Measurements from ENCODE around the gene FGF14.

The FGF14 gene

GRCh38 chr13:102236341-102236740 lies 165.5 kb downstream of the FGF14 start:
- Histone ChIP-seq H3K4me3 (ENCODE audit: insufficient read length, low read depth) (no peak overlapping the region), H3K27me3 (ENCODE audit: insufficient read depth, insufficient read length) (no peaks in the 10 kb centered on the region), H3K4me1 (ENCODE audit: insufficient read depth, insufficient read length) (no peaks in the 10 kb centered on the region), H3K36me3 (ENCODE audit: insufficient read depth, insufficient read length, low read length) (no peaks in the 10 kb centered on the region), H3K9me3 (ENCODE audit: insufficient read depth, low read length) (no peaks in the 10 kb centered on the region), H3K9ac (ENCODE audit: insufficient read length, low read depth) (no peak overlapping the region)
- no peak for TF ChIP-seq ZNF274 (IDR thresholded peaks at IDR 0.05; ENCODE audit: low read depth, low read length)
- TF ChIP-seq SUZ12 (IDR thresholded peaks at IDR 0.05; ENCODE audit: extremely low read depth, insufficient read depth, insufficient read length) = no peak
- no peak for TF ChIP-seq YY1 (IDR thresholded peaks at IDR 0.05; ENCODE audit: insufficient read depth, insufficient read length)
- no peak for DNase-seq (ENCODE audit: low read depth, low spot score)

DNA sequence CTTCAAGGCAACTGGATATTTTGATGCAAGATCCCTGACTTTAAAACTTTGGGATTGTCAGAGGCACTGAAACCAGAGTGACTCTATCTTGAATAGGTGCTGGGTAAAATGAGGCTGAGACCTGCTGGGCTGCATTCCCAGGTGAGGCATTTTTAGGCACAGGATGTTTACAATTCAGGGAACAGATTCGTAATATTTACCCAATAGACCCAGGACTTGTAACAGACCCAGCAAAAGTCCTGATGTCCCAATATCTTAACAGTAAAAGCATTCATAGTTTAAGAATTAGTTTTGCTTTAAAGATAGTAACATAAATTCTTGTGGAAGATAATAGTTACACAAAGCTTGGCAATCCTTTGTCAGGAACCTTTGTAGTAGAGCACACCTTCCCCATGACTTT lies 166.2 kb downstream of the FGF14 start:
- Histone ChIP-seq H3K9ac (ENCODE audit: insufficient read length, low read depth) (no peak overlapping the region), H3K4me1 (ENCODE audit: insufficient read depth, insufficient read length) (no peaks in the 10 kb centered on the region), H3K27me3 (ENCODE audit: insufficient read depth, insufficient read length) (no peaks in the 10 kb centered on the region), H3K36me3 (ENCODE audit: insufficient read depth, insufficient read length, low read length) (no peaks in the 10 kb centered on the region), H3K9me3 (ENCODE audit: insufficient read depth, low read length) (no peaks in the 10 kb centered on the region), H3K4me3 (ENCODE audit: insufficient read length, low read depth) (no peak overlapping the region)
- TF ChIP-seq ZNF274 (IDR thresholded peaks at IDR 0.05; ENCODE audit: low read depth, low read length) = no peak
- TF ChIP-seq SUZ12 (IDR thresholded peaks at IDR 0.05; ENCODE audit: extremely low read depth, insufficient read depth, insufficient read length) = no peak
- TF ChIP-seq YY1 (IDR thresholded peaks at IDR 0.05; ENCODE audit: insufficient read depth, insufficient read length) = no peak
- DNase-seq (ENCODE audit: low read depth, low spot score) = no peak

DNA sequence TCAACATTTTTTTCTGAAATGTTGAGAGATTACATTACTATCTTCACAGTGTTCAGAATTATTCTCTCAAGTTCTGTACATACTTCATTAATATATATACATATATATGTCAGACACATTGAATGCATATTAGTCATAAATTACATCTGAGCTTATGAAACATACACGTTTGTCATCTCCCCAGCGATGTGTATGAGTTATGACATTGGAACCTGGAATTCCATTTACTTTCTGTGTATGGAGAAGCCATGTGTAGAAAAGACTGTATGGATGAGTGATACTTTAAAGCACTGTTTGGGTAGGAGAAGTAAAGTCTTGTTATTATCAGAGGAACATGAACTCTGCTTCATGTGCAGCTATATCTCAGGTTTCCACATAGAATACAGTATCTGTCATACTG lies 167.2 kb downstream of the FGF14 start:
- no peak for DNase-seq (ENCODE audit: low read depth, low spot score)
- Histone ChIP-seq H3K9ac (ENCODE audit: insufficient read length, low read depth) (no peak overlapping the region), H3K27me3 (ENCODE audit: insufficient read depth, insufficient read length) (no peaks in the 10 kb centered on the region), H3K36me3 (ENCODE audit: insufficient read depth, insufficient read length, low read length) (no peaks in the 10 kb centered on the region), H3K4me3 (ENCODE audit: insufficient read length, low read depth) (no peak overlapping the region), H3K4me1 (ENCODE audit: insufficient read depth, insufficient read length) (no peaks in the 10 kb centered on the region), H3K9me3 (ENCODE audit: insufficient read depth, low read length) (no peaks in the 10 kb centered on the region)
- no peak for TF ChIP-seq SUZ12 (IDR thresholded peaks at IDR 0.05; ENCODE audit: extremely low read depth, insufficient read depth, insufficient read length)

- no peaks in the 10 kb centered on the region for H3K4me1 ChIP-seq (ENCODE audit: insufficient read depth, insufficient read length)
- H3K36me3 ChIP-seq (ENCODE audit: insufficient read depth, insufficient read length, low read length) = no peaks in the 10 kb centered on the region
- no peaks in the 10 kb centered on the region for H3K9me3 ChIP-seq (ENCODE audit: insufficient read depth, low read length)
- no peak for DNase-seq (ENCODE audit: low read depth, low spot score)
- H3K27me3 ChIP-seq (ENCODE audit: insufficient read depth, insufficient read length) = no peaks in the 10 kb centered on the region
- no peak overlapping the region for H3K9ac ChIP-seq (ENCODE audit: insufficient read length, low read depth)
- no peak overlapping the region for H3K4me3 ChIP-seq (ENCODE audit: insufficient read length, low read depth)
- TF ChIP-seq SUZ12 (IDR thresholded peaks at IDR 0.05; ENCODE audit: extremely low read depth, insufficient read depth, insufficient read length) (no peak), ZNF274 (IDR thresholded peaks at IDR 0.05; ENCODE audit: low read depth, low read length) (no peak), YY1 (IDR thresholded peaks at IDR 0.05; ENCODE audit: insufficient read depth, insufficient read length) (no peak)
Observed at GRCh38 chr13:102233566-102234208, 168.2 kb downstream of the FGF14 start.

GRCh38 chr13:102231479-102231878 lies 170.4 kb downstream of the FGF14 start:
- H3K9me3 ChIP-seq (ENCODE audit: insufficient read depth, low read length) = no peaks in the 10 kb centered on the region
- TF ChIP-seq SUZ12 (IDR thresholded peaks at IDR 0.05; ENCODE audit: extremely low read depth, insufficient read depth, insufficient read length) (no peak), ZNF274 (IDR thresholded peaks at IDR 0.05; ENCODE audit: low read depth, low read length) (no peak), YY1 (IDR thresholded peaks at IDR 0.05; ENCODE audit: insufficient read depth, insufficient read length) (no peak)
- DNase-seq (ENCODE audit: low read depth, low spot score) = no peak
- no peak overlapping the region for H3K4me3 ChIP-seq (ENCODE audit: insufficient read length, low read depth)
- no peaks in the 10 kb centered on the region for H3K27me3 ChIP-seq (ENCODE audit: insufficient read depth, insufficient read length)
- H3K36me3 ChIP-seq (ENCODE audit: insufficient read depth, insufficient read length, low read length) = no peaks in the 10 kb centered on the region
- no peaks in the 10 kb centered on the region for H3K4me1 ChIP-seq (ENCODE audit: insufficient read depth, insufficient read length)
- H3K9ac ChIP-seq (ENCODE audit: insufficient read length, low read depth) = no peak overlapping the region

DNA sequence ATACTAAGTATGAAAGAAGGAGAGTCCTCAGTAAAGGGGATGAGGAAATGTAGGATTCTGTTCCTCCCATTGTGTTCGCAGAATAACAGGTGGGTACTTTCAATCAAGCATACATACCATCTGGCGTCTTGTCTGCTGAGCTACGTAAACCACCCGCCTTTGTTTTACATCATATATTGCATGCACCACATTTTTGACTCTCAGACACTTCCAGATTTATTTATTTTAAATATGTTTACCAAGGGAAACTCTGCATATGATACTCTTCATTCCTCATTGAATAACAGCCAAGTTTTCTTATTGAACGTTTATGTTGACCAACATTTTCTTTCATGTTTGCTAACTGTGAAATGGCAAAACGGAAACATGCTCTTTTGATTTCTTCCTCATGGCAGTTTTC lies 174.1 kb downstream of the FGF14 start:
- TF ChIP-seq YY1 (IDR thresholded peaks at IDR 0.05; ENCODE audit: insufficient read depth, insufficient read length) (no peak), SUZ12 (IDR thresholded peaks at IDR 0.05; ENCODE audit: extremely low read depth, insufficient read depth, insufficient read length) (no peak), ZNF274 (IDR thresholded peaks at IDR 0.05; ENCODE audit: low read depth, low read length) (no peak)
- no peak overlapping the region for H3K9ac ChIP-seq (ENCODE audit: insufficient read length, low read depth)
- H3K4me1 ChIP-seq (ENCODE audit: insufficient read depth, insufficient read length) = no peaks in the 10 kb centered on the region
- H3K27me3 ChIP-seq (ENCODE audit: insufficient read depth, insufficient read length) = no peaks in the 10 kb centered on the region
- H3K4me3 ChIP-seq (ENCODE audit: insufficient read length, low read depth) = no peak overlapping the region
- H3K9me3 ChIP-seq (ENCODE audit: insufficient read depth, low read length) = no peaks in the 10 kb centered on the region
- no peak for DNase-seq (ENCODE audit: low read depth, low spot score)
- H3K36me3 ChIP-seq (ENCODE audit: insufficient read depth, insufficient read length, low read length) = no peaks in the 10 kb centered on the region

DNA sequence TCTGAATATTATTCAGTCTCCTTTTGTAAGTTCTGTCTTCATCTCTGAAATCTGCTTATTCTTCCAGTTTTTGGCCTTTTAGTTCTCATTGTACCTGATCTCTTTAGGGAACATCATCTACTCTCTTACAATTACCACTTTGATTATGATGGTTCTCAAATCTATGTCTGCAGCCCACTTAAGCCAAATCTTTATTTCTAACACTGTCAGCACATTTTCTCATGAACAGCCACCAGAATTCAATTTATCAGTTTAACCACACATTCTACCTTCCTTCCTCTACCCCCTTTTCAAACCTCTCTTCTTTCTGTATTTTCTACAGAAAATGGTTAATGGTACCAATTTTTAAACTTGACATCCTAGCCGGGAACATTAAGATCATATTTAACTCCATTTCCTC lies 175.3 kb downstream of the FGF14 start:
- Histone ChIP-seq H3K27me3 (ENCODE audit: insufficient read depth, insufficient read length) (no peaks in the 10 kb centered on the region), H3K4me3 (ENCODE audit: insufficient read length, low read depth) (no peak overlapping the region), H3K9ac (ENCODE audit: insufficient read length, low read depth) (no peak overlapping the region), H3K36me3 (ENCODE audit: insufficient read depth, insufficient read length, low read length) (no peaks in the 10 kb centered on the region), H3K4me1 (ENCODE audit: insufficient read depth, insufficient read length) (no peaks in the 10 kb centered on the region), H3K9me3 (ENCODE audit: insufficient read depth, low read length) (no peaks in the 10 kb centered on the region)
- DNase-seq (ENCODE audit: low read depth, low spot score) = no peak
- TF ChIP-seq ZNF274 (IDR thresholded peaks at IDR 0.05; ENCODE audit: low read depth, low read length) = no peak

- no peak for DNase-seq (ENCODE audit: low read depth, low spot score)
- TF ChIP-seq SUZ12 (IDR thresholded peaks at IDR 0.05; ENCODE audit: extremely low read depth, insufficient read depth, insufficient read length) (no peak), ZNF274 (IDR thresholded peaks at IDR 0.05; ENCODE audit: low read depth, low read length) (no peak), YY1 (IDR thresholded peaks at IDR 0.05; ENCODE audit: insufficient read depth, insufficient read length) (no peak)
- Histone ChIP-seq H3K9ac (ENCODE audit: insufficient read length, low read depth) (no peak overlapping the region), H3K4me1 (ENCODE audit: insufficient read depth, insufficient read length) (no peaks in the 10 kb centered on the region), H3K9me3 (ENCODE audit: insufficient read depth, low read length) (no peaks in the 10 kb centered on the region), H3K4me3 (ENCODE audit: insufficient read length, low read depth) (no peak overlapping the region), H3K36me3 (ENCODE audit: insufficient read depth, insufficient read length, low read length) (no peaks in the 10 kb centered on the region), H3K27me3 (ENCODE audit: insufficient read depth, insufficient read length) (no peaks in the 10 kb centered on the region)
Observed at GRCh38 chr13:102225892-102226291, 176.0 kb downstream of the FGF14 start.
